Pancreas (tissue), 10 donors: ENCODE data around the gene KCNJ11. TPM values are rescaled to one million over a fixed set of nuclear protein-coding genes. Genes with fewer than 3 reads are reported as not detected.

ENCODE experiments used
- ATAC-seq, 4 donors: fragments of 200-7000 bp; cut with Tn5 transposase; one replicate each; pipeline versions ENCODE4 v1.8.0 to v1.9.1; 2020; ENCODE audit warnings: mild to moderate bottlenecking in 4 of 4, moderate library complexity in 4 of 4
- DNase-seq, 6 donors: peaks; one replicate each; pipeline ENCODE4 v3.0.0-alpha.2; 2020
- FAIRE-seq: peaks from 2 replicates; lab custom pipeline; 2012; peaks lifted over from hg19 to GRCh38; lab: Jason Lieb, UNC
- H3K27ac ChIP-seq, 4 donors: fragments of 200-600 bp; sonication (generic); 1 replicate in 3 of 4; 2 replicates in 1 of 4; pipeline versions ENCODE4 v1.5.0 to v1.8.0; 2020
- H3K27me3 ChIP-seq, 4 donors: fragments of 200-600 bp; one replicate each; pipeline ENCODE4 v1.8.0; 2021
- H3K36me3 ChIP-seq, 3 donors: fragments of 200-600 bp; sonication (generic) in 1 of 3; one replicate each; pipeline versions ENCODE4 v1.5.0 to v1.8.0; 2020 to 2021
- H3K4me1 ChIP-seq, 3 donors: fragments of 200-600 bp; one replicate each; pipeline ENCODE4 v1.8.0; 2021
- H3K4me3 ChIP-seq, 4 donors: fragments of 200-600 bp; sonication (generic) in 2 of 4; one replicate each; pipeline versions ENCODE4 v1.5.0 to v1.8.0; 2020 to 2021
- H3K9me3 ChIP-seq, 4 donors: fragments of 200-600 bp; one replicate each; pipeline ENCODE4 v1.8.0; 2021
- CTCF ChIP-seq, 4 donors: fragments of 200-600 bp; sonication (generic) in 3 of 4; IDR thresholded peaks; one replicate each; pipeline versions ENCODE4 v1.5.0 to v1.8.0; 2021; ENCODE audit warnings: antibody characterized with exemption in 4 of 4
- WGBS, 2 donors: extraction: QIAGEN DNeasy Blood & Tissue Kit; methylation state at CpG; one replicate each; pipeline ENCODE4 v1.1.7; 2013; 5-methylcytosine and 5-hydroxymethylcytosine counted together
- intact Hi-C, 3 donors: fragments of 100-400 bp; cut with DNase I; formaldehyde crosslinking; loops; one replicate each; pipeline versions ENCODE4 v1.11.1 to v1.14.2; 2022
- polyA plus RNA-seq, 2 donors: library from polyadenylated mRNA; stranded (reverse); fragments of 200-250 nt; gene quantifications; one replicate each; pipeline ENCODE4 v1.2.3, GENCODE V29; 2013
- total RNA-seq, 6 donors: library from RNA; stranded (reverse); fragmentation: NEBNext Ultra II Directional in 4 of 6; extraction: Animal tissue kit (Norgen Biotek cat#: 25700) in 4 of 6; gene quantifications; one replicate each; pipeline versions ENCODE4 v1.2.1 to v1.2.4, GENCODE V29; 2021 to 2023
- donor health status: healthy with polysubstance abuse.
- donor health status: DM: no; HTN: no; CAD: no; lungs with moderate emphysema.
- donor health status: DM: no; HTN: no; CAD: no.
- donor health status: control.
- donor health status: control.
- donor health status: Bipolar disorder and iron deficiency.
- donor health status: DM: yes; HTN: yes; CAD: no.
- donor health status: DM: no; HTN: no; CAD: no.
- donor health status: DM: no; HTN: no; CAD: no.
- donor health status: DM: yes; HTN: yes; CAD: no.

Gene KCNJ11
- total and polyA plus RNA-seq, 8 donors = 5.0 to 17.7 (median 11.1) TPM

- ATAC-seq = no peak
- WGBS, 2 donors = 84 to 85% methylated on average over 6 of the region's 6 CpGs
- intact Hi-C loops = no loop called here
These were observed 27.2 kb upstream of the KCNJ11 start for GRCh38 chr11:17415523-17416104.

GRCh38 chr11:17414992-17415391 is 26.5 kb upstream of the KCNJ11 start:
- Histone ChIP-seq H3K4me3 (no peak overlapping the region), H3K36me3 (no peaks in the 10 kb centered on the region), H3K9me3 (no peaks in the 10 kb centered on the region), H3K27me3 (no peaks in the 10 kb centered on the region), H3K27ac (peak overlapping the region in 2 of 4 donors; percentile 81 to 90), H3K4me1 (peaks cover 17 to 30% (median 29%) of the 10 kb centered on the region in 3 donors)
- WGBS, 2 donors = 95 to 98% methylated on average over 5 of the region's 5 CpGs
- FAIRE-seq (no peak), ATAC-seq (no peak), DNase-seq (no peak)
- no peak for TF ChIP-seq CTCF (IDR thresholded peaks at IDR 0.05)
- intact Hi-C loops = no loop called here

More at GRCh38 chr11:17415523-17416104, 27.2 kb upstream of the KCNJ11 start:
- Histone ChIP-seq H3K4me1 (peaks cover 17 to 30% (median 29%) of the 10 kb centered on the region in 3 donors), H3K4me3 (no peak overlapping the region), H3K27ac (no peak overlapping the region), H3K9me3 (no peaks in the 10 kb centered on the region), H3K36me3 (no peaks in the 10 kb centered on the region), H3K27me3 (no peaks in the 10 kb centered on the region)
- no peak for DNase-seq
- TF ChIP-seq CTCF (IDR thresholded peaks at IDR 0.05) = no peak
- FAIRE-seq = no peak

GRCh38 chr11:17414317-17414737 is 25.9 kb upstream of the KCNJ11 start:
- Histone ChIP-seq H3K4me1 (peaks cover 17 to 30% (median 29%) of the 10 kb centered on the region in 3 donors), H3K27me3 (no peaks in the 10 kb centered on the region), H3K36me3 (no peaks in the 10 kb centered on the region), H3K4me3 (no peak overlapping the region), H3K27ac (peak overlapping the region; percentile 66 to 90 (median 82)), H3K9me3 (no peaks in the 10 kb centered on the region)
- intact Hi-C loops = no loop called here
- 50 to 51% methylated on average over 8 of the region's 8 CpGs for WGBS, 2 donors
- no peak for TF ChIP-seq CTCF (IDR thresholded peaks at IDR 0.05)
- DNase-seq (peak; percentile 61 to 88 (median 78)), FAIRE-seq (no peak), ATAC-seq (peak; percentile 61 to 73 (median 66))

GRCh38 chr11:17413414-17414316 is 25.2 kb upstream of the KCNJ11 start:
- Histone ChIP-seq H3K27me3 (no peaks in the 10 kb centered on the region), H3K4me3 (no peak overlapping the region), H3K4me1 (peaks cover 17 to 30% (median 29%) of the 10 kb centered on the region in 3 donors), H3K9me3 (no peaks in the 10 kb centered on the region), H3K36me3 (no peaks in the 10 kb centered on the region), H3K27ac (peak overlapping the region; percentile 66 to 90 (median 82))
- ATAC-seq = peak; percentile 92 to 94 (median 94)
- intact Hi-C loops = no loop called here
- FAIRE-seq = no peak
- TF ChIP-seq CTCF (IDR thresholded peaks at IDR 0.05) = no peak
- DNase-seq = peak; percentile 89 to 98 (median 97)
- WGBS, 2 donors = 24 to 30% methylated on average over 15 of the region's 15 CpGs
